ENCODE measurements around the gene TRIM15.

GRCh38 chr6:30143780-30144179 lies 19.6 kb upstream of the TRIM15 start:
- TF ChIP-seq CTCF (conservative IDR thresholded peaks at IDR 0.05; ENCODE audit: low read depth, low read length) (no peak), FOS (IDR thresholded peaks at IDR 0.05; ENCODE audit: low read depth, low read length) (no peak)
